Lower leg skin (tissue), 4 donors: ENCODE results near the gene GALNT12. TPM values are rescaled to one million over a fixed set of nuclear protein-coding genes. Genes with fewer than 3 reads are reported as not detected.

ENCODE experiments used
- DNase-seq, 2 donors: peaks; one replicate each; pipeline ENCODE4 v3.0.0-alpha.2; 2019; ENCODE audit warnings: low spot score in 2 of 2
- H3K4me3 ChIP-seq: fragments of 200-600 bp; sonication (generic); 2 replicates; pipeline ENCODE4 v1.5.1; 2017; ENCODE audit warnings: mild to moderate bottlenecking, low read depth; ENCODE audit not compliant: poor library complexity, severe bottlenecking
- CTCF ChIP-seq, 3 donors: fragments of 450-650 bp; IDR thresholded peaks; one replicate each; pipeline ENCODE4 v1.5.1; 2016; ENCODE audit warnings: antibody characterized with exemption in 3 of 3, mild to moderate bottlenecking in 3 of 3, moderate library complexity in 2 of 3
- POLR2A ChIP-seq, 2 donors: fragments of 450-650 bp; IDR thresholded peaks; one replicate each; pipeline ENCODE4 v1.6.1; 2016 to 2017; ENCODE audit warnings: antibody characterized with exemption in 2 of 2, mild to moderate bottlenecking in 1 of 2, moderate library complexity in 1 of 2
- WGBS, 2 donors: methylation state at CpG; one replicate each; pipeline ENCODE4 v1.1.5; 2018; 5-methylcytosine and 5-hydroxymethylcytosine counted together
- intact Hi-C: fragments of 100-400 bp; cut with DNase I; formaldehyde crosslinking; loops from one replicate; pipeline ENCODE4 v1.15.0; 2023; ENCODE audit warnings: low total_unique reads
- total RNA-seq, 4 donors: library from RNA; depleted of rRNA; stranded (reverse); fragments of >200 nt; gene quantifications; one replicate each; pipeline ENCODE4 v1.1.0, GENCODE V29; 2016

The GALNT12 gene
- total RNA-seq, 4 donors from 2014 or later, result 4.9 to 8.5 (median 6.4) TPM

- TF ChIP-seq CTCF (IDR thresholded peaks at IDR 0.05) (no peak), POLR2A (IDR thresholded peaks at IDR 0.05) (no peak)
- DNase-seq, result peak in 1 of 2 donors; percentile 28
- H3K4me3 ChIP-seq, result no peak overlapping the region
- 73 to 77% methylated on average over 5 of the region's 5 CpGs for WGBS, 2 donors
- intact Hi-C loops, result no loop called here
These were observed 63.5 kb downstream of the GALNT12 start for GRCh38 chr9:98870782-98871557.

GRCh38 chr9:98871558-98872065 is 64.1 kb downstream of the GALNT12 start:
- H3K4me3 ChIP-seq, result no peak overlapping the region
- 77 to 80% methylated on average over 9 of the region's 9 CpGs for WGBS, 2 donors
- intact Hi-C loops, result no loop called here
- TF ChIP-seq CTCF (IDR thresholded peaks at IDR 0.05) (no peak), POLR2A (IDR thresholded peaks at IDR 0.05) (no peak)
- DNase-seq, result peak in 1 of 2 donors; percentile 54

GRCh38 chr9:98873526-98873925 is 66.1 kb downstream of the GALNT12 start:
- H3K4me3 ChIP-seq, result no peak overlapping the region
- TF ChIP-seq POLR2A (IDR thresholded peaks at IDR 0.05) (no peak), CTCF (IDR thresholded peaks at IDR 0.05) (no peak)
- WGBS, 2 donors, result 82 to 89% methylated on average over 2 of the region's 2 CpGs
- intact Hi-C loops, result no loop called here
- no peak for DNase-seq

GRCh38 chr9:98873951-98874371 is 66.5 kb downstream of the GALNT12 start:
- intact Hi-C loops, result no loop called here
- no peak for TF ChIP-seq POLR2A (IDR thresholded peaks at IDR 0.05)
- TF ChIP-seq CTCF (IDR thresholded peaks at IDR 0.05), result no peak
- DNase-seq, result peak in 1 of 2 donors; percentile 84
- WGBS, 2 donors, result 47 to 51% methylated on average over 2 to 3 of the region's 3 CpGs
- H3K4me3 ChIP-seq, result no peak overlapping the region

GRCh38 chr9:98874721-98875255 is 67.3 kb downstream of the GALNT12 start:
- intact Hi-C loops, result no loop called here
- TF ChIP-seq CTCF (IDR thresholded peaks at IDR 0.05), result no peak
- no peak for TF ChIP-seq POLR2A (IDR thresholded peaks at IDR 0.05)
- peak in 1 of 2 donors; percentile 75 for DNase-seq
- 80% methylated on average over 5 of the region's 5 CpGs for WGBS, 2 donors
- no peak overlapping the region for H3K4me3 ChIP-seq
